ENCODE measurements around the gene WFIKKN2.

GRCh38 chr17:50824429-50824828 is 11.0 kb upstream of the WFIKKN2 start:
- TF ChIP-seq CTCF (IDR thresholded peaks at IDR 0.05; ENCODE audit: poor library complexity), result no peak
- TF ChIP-seq EZH2 (IDR thresholded peaks at IDR 0.05; ENCODE audit: borderline replicate concordance), result no peak

All from hepatocyte (in vitro differentiated cells).